ENCODE data around the gene RIF1.

The RIF1 gene

GRCh38 chr2:151518802-151519201 lies 109.1 kb downstream of the RIF1 start:
- DNase-seq (ENCODE audit: extremely low read depth in 1 of 2, low read depth in 1 of 2): no peak

GRCh38 chr2:151520976-151521375 lies 111.3 kb downstream of the RIF1 start:
- no peak for DNase-seq (ENCODE audit: extremely low read depth in 1 of 2, low read depth in 1 of 2)

DNA sequence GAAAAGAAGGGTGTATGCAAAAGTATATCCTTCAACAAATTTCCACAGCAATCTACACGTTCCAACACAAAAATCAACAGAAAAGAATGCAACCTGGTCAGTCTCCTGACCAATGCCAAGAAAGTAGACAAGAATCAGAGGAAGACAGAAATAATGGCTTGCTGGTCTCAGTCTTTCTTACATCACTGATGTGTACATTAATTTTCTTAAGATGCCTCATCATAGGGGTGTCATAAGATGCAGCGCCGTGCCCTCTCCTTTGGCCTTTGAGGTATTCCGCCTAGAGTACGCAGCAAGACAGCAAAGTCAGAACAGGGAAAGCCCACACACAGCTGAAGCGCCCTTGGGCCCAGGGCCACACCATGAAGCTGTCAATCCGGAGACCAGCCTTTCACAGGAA lies 112.9 kb downstream of the RIF1 start:
- DNase-seq (ENCODE audit: extremely low read depth in 1 of 2, low read depth in 1 of 2): no peak

- DNase-seq (ENCODE audit: extremely low read depth in 1 of 2, low read depth in 1 of 2): no peak
Measured at GRCh38 chr2:151523850-151524249, 114.1 kb downstream of the RIF1 start.

DNA sequence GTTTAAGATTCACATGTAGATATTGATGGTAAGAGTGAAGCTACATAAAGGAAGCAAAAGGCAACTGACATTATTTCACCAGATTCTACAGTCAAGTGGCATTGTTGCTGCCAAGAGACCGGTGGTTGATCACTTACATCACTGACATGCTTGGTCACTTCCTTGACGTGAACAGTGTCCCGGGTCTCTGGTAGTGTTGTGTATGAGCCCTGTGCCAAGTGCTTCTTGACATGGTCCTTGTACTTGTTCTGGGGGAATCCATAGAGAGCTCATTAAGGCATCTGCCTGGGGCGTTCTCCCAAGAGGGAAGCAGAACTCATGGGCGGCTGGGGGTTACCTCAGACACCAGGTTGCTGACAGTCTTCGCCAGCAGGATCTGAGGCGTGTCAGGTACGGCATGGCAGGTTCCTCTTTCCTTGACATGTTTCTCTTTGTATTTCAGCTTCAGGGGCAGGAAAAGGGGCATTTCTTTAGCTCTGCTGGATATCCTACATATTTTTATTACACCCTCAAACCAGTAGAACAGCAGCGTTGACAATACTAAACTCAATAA lies 116.2 kb downstream of the RIF1 start:
- DNase-seq (ENCODE audit: extremely low read depth in 1 of 2, low read depth in 1 of 2): no peak

DNA sequence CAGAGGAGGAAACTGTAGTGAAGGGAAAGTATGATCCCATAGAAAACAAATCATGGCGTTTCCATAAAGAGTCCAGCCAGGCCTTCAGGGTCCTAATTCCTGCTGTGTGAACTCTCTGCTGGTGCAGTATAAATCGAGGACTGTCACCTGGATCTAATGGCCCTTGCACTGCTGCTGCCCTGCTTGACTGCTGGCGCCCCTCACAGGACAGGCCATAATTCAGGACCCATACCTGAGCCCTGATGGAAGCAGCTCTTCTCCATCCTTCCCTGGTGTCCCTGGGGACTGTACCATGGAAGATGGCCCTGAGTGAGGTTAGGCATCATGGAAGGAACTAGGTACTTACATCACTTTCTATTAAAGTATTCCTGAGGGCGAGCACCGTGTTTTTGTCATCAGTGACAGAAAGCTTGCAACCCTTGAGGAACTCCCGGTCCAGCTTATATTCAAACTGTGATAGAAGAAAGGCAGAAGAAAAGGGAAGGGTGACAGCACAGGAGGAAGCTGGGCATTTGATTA lies 116.9 kb downstream of the RIF1 start:
- no peak for DNase-seq (ENCODE audit: extremely low read depth in 1 of 2, low read depth in 1 of 2)
